Measurements from ENCODE around the gene HNRNPA2B1.

DNA sequence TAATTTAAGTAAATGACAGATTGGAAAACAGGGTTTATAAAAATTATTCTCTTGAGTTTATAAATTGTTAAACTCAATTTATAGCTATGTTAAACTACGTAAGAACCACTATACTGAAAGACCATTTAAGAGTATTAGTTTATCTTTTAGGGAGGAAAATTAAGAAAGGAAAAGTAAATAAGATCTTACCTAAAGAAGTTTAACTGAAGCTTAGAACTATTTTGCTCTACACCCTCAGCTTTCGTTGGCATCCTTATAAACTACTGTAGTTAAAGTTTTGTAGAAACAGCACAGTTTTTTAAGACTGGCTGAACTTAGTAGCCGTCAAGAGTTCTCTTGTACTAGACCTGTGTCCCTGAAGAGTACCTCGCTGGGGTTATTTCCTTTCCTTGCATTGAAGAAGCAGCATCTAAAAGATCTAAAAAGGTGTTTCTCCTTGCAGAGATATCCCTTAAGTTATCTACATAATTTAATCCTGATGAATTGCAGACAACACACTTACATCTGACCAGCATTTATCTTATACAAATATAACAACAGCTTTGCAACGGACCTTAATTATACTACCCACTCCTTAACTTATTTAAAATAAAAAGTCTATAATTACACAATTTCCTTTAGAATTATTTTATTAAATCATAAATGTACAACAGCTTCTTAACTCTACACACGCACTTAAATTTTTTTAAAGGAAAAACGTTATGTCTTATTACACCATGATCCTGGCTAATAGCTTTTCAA, 9.1 kb downstream of the HNRNPA2B1 start:
- no peak for TF ChIP-seq CTCF (conservative IDR thresholded peaks at IDR 0.05; ENCODE audit: low read length)
- TF ChIP-seq EZH2phosphoT487 (IDR thresholded peaks at IDR 0.05; ENCODE audit: borderline replicate concordance) = no peak
